ENCODE measurements around the gene CYP2D6.
"Not testable (repeated sequence)": the region's sequence is repeated elsewhere in the genome, so short reads cannot be mapped to it uniquely, and the experiment has no call there.

Gene CYP2D6

GRCh38 chr22:42145175-42145574 lies 14.6 kb upstream of the CYP2D6 start:
- H3K36me3 ChIP-seq (ENCODE audit: control insufficient read depth in 2 of 2, insufficient read depth in 2 of 2, low read length in 2 of 2), result peaks cover 0 to 9% of the 10 kb centered on the region in 2 donors
- no peaks in the 10 kb centered on the region for H3K9me3 ChIP-seq (ENCODE audit: control insufficient read depth in 2 of 2, low read length in 2 of 2)
- H3K4me3 ChIP-seq (ENCODE audit: low read length in 2 of 2), result no peak overlapping the region
- H3K9ac ChIP-seq (ENCODE audit: low read depth in 1 of 2, low read length in 2 of 2), result no peak overlapping the region
- H3K27me3 ChIP-seq (ENCODE audit: control insufficient read depth in 2 of 2, insufficient read depth in 2 of 2, low read length in 2 of 2), result no peaks in the 10 kb centered on the region
- H3K27ac ChIP-seq (ENCODE audit: low read depth in 2 of 2, low read length in 2 of 2), result no peak overlapping the region
- no peaks in the 10 kb centered on the region for H3K4me1 ChIP-seq (ENCODE audit: control insufficient read depth in 2 of 2, insufficient read depth in 2 of 2, low read length in 2 of 2)

- H3K4me1 ChIP-seq (ENCODE audit: control insufficient read depth in 2 of 2, insufficient read depth in 2 of 2, low read length in 2 of 2); H3K27ac ChIP-seq (ENCODE audit: low read depth in 2 of 2, low read length in 2 of 2); H3K36me3 ChIP-seq (ENCODE audit: control insufficient read depth in 2 of 2, insufficient read depth in 2 of 2, low read length in 2 of 2); H3K9me3 ChIP-seq (ENCODE audit: control insufficient read depth in 2 of 2, low read length in 2 of 2); H3K27me3 ChIP-seq (ENCODE audit: control insufficient read depth in 2 of 2, insufficient read depth in 2 of 2, low read length in 2 of 2); H3K4me3 ChIP-seq (ENCODE audit: low read length in 2 of 2); H3K9ac ChIP-seq (ENCODE audit: low read depth in 1 of 2, low read length in 2 of 2): not testable (repeated sequence)
These were observed 13.5 kb upstream of the CYP2D6 start for GRCh38 chr22:42143859-42144822.

GRCh38 chr22:42142771-42143461 lies 12.3 kb upstream of the CYP2D6 start:
- Histone ChIP-seq H3K36me3 (ENCODE audit: control insufficient read depth in 2 of 2, insufficient read depth in 2 of 2, low read length in 2 of 2) (peaks cover 0 to 4% of the 10 kb centered on the region in 2 donors), H3K4me3 (ENCODE audit: low read length in 2 of 2) (no peak overlapping the region)

GRCh38 chr22:42141307-42142057 lies 10.9 kb upstream of the CYP2D6 start:
- not testable (repeated sequence) for H3K9me3 ChIP-seq (ENCODE audit: control insufficient read depth in 2 of 2, low read length in 2 of 2); H3K9ac ChIP-seq (ENCODE audit: low read depth in 1 of 2, low read length in 2 of 2); H3K27ac ChIP-seq (ENCODE audit: low read depth in 2 of 2, low read length in 2 of 2); H3K4me3 ChIP-seq (ENCODE audit: low read length in 2 of 2); H3K36me3 ChIP-seq (ENCODE audit: control insufficient read depth in 2 of 2, insufficient read depth in 2 of 2, low read length in 2 of 2); H3K27me3 ChIP-seq (ENCODE audit: control insufficient read depth in 2 of 2, insufficient read depth in 2 of 2, low read length in 2 of 2); H3K4me1 ChIP-seq (ENCODE audit: control insufficient read depth in 2 of 2, insufficient read depth in 2 of 2, low read length in 2 of 2)

More at GRCh38 chr22:42142771-42143461, 12.3 kb upstream of the CYP2D6 start:
- no peaks in the 10 kb centered on the region for H3K27me3 ChIP-seq (ENCODE audit: control insufficient read depth in 2 of 2, insufficient read depth in 2 of 2, low read length in 2 of 2)
- no peak overlapping the region for H3K27ac ChIP-seq (ENCODE audit: low read depth in 2 of 2, low read length in 2 of 2)
- H3K4me1 ChIP-seq (ENCODE audit: control insufficient read depth in 2 of 2, insufficient read depth in 2 of 2, low read length in 2 of 2), result no peaks in the 10 kb centered on the region
- H3K9ac ChIP-seq (ENCODE audit: low read depth in 1 of 2, low read length in 2 of 2), result no peak overlapping the region
- H3K9me3 ChIP-seq (ENCODE audit: control insufficient read depth in 2 of 2, low read length in 2 of 2), result no peaks in the 10 kb centered on the region

- not testable (repeated sequence) for H3K9me3 ChIP-seq (ENCODE audit: control insufficient read depth in 2 of 2, low read length in 2 of 2); H3K4me1 ChIP-seq (ENCODE audit: control insufficient read depth in 2 of 2, insufficient read depth in 2 of 2, low read length in 2 of 2); H3K9ac ChIP-seq (ENCODE audit: low read depth in 1 of 2, low read length in 2 of 2); H3K4me3 ChIP-seq (ENCODE audit: low read length in 2 of 2); H3K27me3 ChIP-seq (ENCODE audit: control insufficient read depth in 2 of 2, insufficient read depth in 2 of 2, low read length in 2 of 2); H3K27ac ChIP-seq (ENCODE audit: low read depth in 2 of 2, low read length in 2 of 2); H3K36me3 ChIP-seq (ENCODE audit: control insufficient read depth in 2 of 2, insufficient read depth in 2 of 2, low read length in 2 of 2)
These were observed 9.5 kb upstream of the CYP2D6 start for GRCh38 chr22:42140153-42140552.

- not testable (repeated sequence) for H3K9me3 ChIP-seq (ENCODE audit: control insufficient read depth in 2 of 2, low read length in 2 of 2); H3K4me1 ChIP-seq (ENCODE audit: control insufficient read depth in 2 of 2, insufficient read depth in 2 of 2, low read length in 2 of 2); H3K27me3 ChIP-seq (ENCODE audit: control insufficient read depth in 2 of 2, insufficient read depth in 2 of 2, low read length in 2 of 2); H3K36me3 ChIP-seq (ENCODE audit: control insufficient read depth in 2 of 2, insufficient read depth in 2 of 2, low read length in 2 of 2); H3K9ac ChIP-seq (ENCODE audit: low read depth in 1 of 2, low read length in 2 of 2); H3K4me3 ChIP-seq (ENCODE audit: low read length in 2 of 2); H3K27ac ChIP-seq (ENCODE audit: low read depth in 2 of 2, low read length in 2 of 2)
These were observed 8.9 kb upstream of the CYP2D6 start for GRCh38 chr22:42139508-42139907.

- peaks cover 0 to 4% of the 10 kb centered on the region in 2 donors for H3K36me3 ChIP-seq (ENCODE audit: control insufficient read depth in 2 of 2, insufficient read depth in 2 of 2, low read length in 2 of 2)
- H3K9me3 ChIP-seq (ENCODE audit: control insufficient read depth in 2 of 2, low read length in 2 of 2), result no peaks in the 10 kb centered on the region
- no peak overlapping the region for H3K27ac ChIP-seq (ENCODE audit: low read depth in 2 of 2, low read length in 2 of 2)
- no peaks in the 10 kb centered on the region for H3K27me3 ChIP-seq (ENCODE audit: control insufficient read depth in 2 of 2, insufficient read depth in 2 of 2, low read length in 2 of 2)
- H3K4me3 ChIP-seq (ENCODE audit: low read length in 2 of 2), result no peak overlapping the region
- H3K9ac ChIP-seq (ENCODE audit: low read depth in 1 of 2, low read length in 2 of 2), result no peak overlapping the region
- no peaks in the 10 kb centered on the region for H3K4me1 ChIP-seq (ENCODE audit: control insufficient read depth in 2 of 2, insufficient read depth in 2 of 2, low read length in 2 of 2)
These were observed 8.4 kb upstream of the CYP2D6 start for GRCh38 chr22:42138972-42139371.

- no peaks in the 10 kb centered on the region for H3K9me3 ChIP-seq (ENCODE audit: control insufficient read depth in 2 of 2, low read length in 2 of 2)
- peaks cover 0 to 4% of the 10 kb centered on the region in 2 donors for H3K36me3 ChIP-seq (ENCODE audit: control insufficient read depth in 2 of 2, insufficient read depth in 2 of 2, low read length in 2 of 2)
- H3K27me3 ChIP-seq (ENCODE audit: control insufficient read depth in 2 of 2, insufficient read depth in 2 of 2, low read length in 2 of 2), result no peaks in the 10 kb centered on the region
- no peak overlapping the region for H3K27ac ChIP-seq (ENCODE audit: low read depth in 2 of 2, low read length in 2 of 2)
- no peak overlapping the region for H3K4me3 ChIP-seq (ENCODE audit: low read length in 2 of 2)
- H3K4me1 ChIP-seq (ENCODE audit: control insufficient read depth in 2 of 2, insufficient read depth in 2 of 2, low read length in 2 of 2), result no peaks in the 10 kb centered on the region
- no peak overlapping the region for H3K9ac ChIP-seq (ENCODE audit: low read depth in 1 of 2, low read length in 2 of 2)
These were observed 7.6 kb upstream of the CYP2D6 start for GRCh38 chr22:42138122-42138770.

- H3K36me3 ChIP-seq (ENCODE audit: control insufficient read depth in 2 of 2, insufficient read depth in 2 of 2, low read length in 2 of 2); H3K27me3 ChIP-seq (ENCODE audit: control insufficient read depth in 2 of 2, insufficient read depth in 2 of 2, low read length in 2 of 2); H3K4me3 ChIP-seq (ENCODE audit: low read length in 2 of 2); H3K9me3 ChIP-seq (ENCODE audit: control insufficient read depth in 2 of 2, low read length in 2 of 2); H3K4me1 ChIP-seq (ENCODE audit: control insufficient read depth in 2 of 2, insufficient read depth in 2 of 2, low read length in 2 of 2); H3K9ac ChIP-seq (ENCODE audit: low read depth in 1 of 2, low read length in 2 of 2); H3K27ac ChIP-seq (ENCODE audit: low read depth in 2 of 2, low read length in 2 of 2): not testable (repeated sequence)
These were observed 5.1 kb upstream of the CYP2D6 start for GRCh38 chr22:42135688-42136087.

Data from mucosa of rectum (tissue), 2 donors.